Fibroblast of skin of right quadriceps (primary cell): ENCODE measurements around the gene P2RY6.
"Not testable (repeated sequence)": the region's sequence is repeated elsewhere in the genome, so short reads cannot be mapped to it uniquely, and the experiment has no call there.

Source experiments
- DNase-seq: peaks from one replicate; pipeline ENCODE4 v3.0.0-alpha.2; 2013

The P2RY6 gene

DNA sequence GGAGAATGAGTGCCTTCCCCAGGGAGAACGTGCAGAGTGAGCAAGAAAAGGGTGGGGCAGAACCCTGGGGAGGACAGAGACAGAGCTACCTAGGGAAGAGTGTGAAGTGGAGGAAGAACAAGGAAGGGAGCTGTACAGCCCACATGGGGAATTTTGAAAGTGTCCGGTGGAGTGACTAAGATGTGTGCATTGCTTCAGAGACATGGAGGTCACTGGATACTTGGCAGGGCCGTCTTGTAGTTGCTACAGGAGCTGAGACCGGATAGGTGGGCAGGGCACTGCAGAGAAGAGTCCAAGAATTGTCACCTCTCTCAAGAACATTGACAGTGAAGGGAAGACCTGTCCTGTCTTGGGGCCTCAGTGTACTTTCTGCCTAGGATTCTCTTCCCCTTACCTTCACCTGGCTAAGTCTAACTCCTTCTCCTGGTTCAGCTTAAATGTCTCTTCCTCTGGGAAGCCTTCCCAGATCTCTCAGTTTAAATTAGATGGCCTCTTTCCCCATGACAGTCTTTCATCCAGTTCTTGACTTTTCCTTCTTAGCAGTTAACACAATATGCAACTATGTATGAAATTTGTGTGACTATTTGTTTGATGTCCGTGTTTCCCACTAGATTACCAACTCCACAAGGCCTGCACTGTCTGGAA is 9.2 kb upstream of the P2RY6 start:
- DNase-seq = no peak

- DNase-seq = no peak
These were observed 8.5 kb upstream of the P2RY6 start for GRCh38 chr11:73263640-73264039.

GRCh38 chr11:73265278-73265810 is 6.8 kb upstream of the P2RY6 start:
- DNase-seq = no peak

- no peak for DNase-seq
These were observed 6.1 kb upstream of the P2RY6 start for GRCh38 chr11:73265853-73266645.

- DNase-seq = no peak
These were observed 5.5 kb upstream of the P2RY6 start for GRCh38 chr11:73266646-73267020.

- no peak for DNase-seq
These were observed 4.9 kb upstream of the P2RY6 start for GRCh38 chr11:73267122-73267846.

- no peak for DNase-seq
These were observed 4.1 kb upstream of the P2RY6 start for GRCh38 chr11:73267906-73268540.

- DNase-seq = no peak
These were observed 3.4 kb upstream of the P2RY6 start for GRCh38 chr11:73268671-73269271.

DNA sequence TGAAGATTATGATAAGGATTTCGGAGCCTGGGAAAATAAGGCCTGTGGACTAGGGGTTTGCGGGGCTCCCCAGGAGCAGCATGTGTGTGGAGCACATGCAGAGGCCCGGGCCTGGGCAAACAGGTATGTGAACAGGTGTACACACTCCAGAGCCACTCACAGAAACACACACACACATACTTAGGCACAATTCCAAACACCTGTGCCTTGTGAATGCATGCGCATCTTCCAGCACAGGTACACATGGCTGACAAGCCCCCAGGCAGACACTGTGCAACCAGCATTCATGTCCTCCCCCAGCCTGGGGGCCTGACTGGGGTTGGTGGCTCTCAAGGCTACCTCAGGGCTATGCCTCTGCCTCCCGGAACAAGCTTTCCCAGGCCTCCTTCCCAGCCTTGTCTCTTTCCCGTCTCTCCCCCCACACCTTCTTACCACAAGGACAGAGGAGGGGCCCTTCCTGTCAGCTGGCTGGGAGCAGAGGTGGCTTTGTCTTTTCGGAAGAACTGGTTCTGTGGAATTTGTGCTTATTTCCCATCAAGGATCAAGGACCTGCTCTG is 2.6 kb upstream of the P2RY6 start:
- no peak for DNase-seq

- DNase-seq = no peak
These were observed 1.9 kb upstream of the P2RY6 start for GRCh38 chr11:73270016-73270854.

DNA sequence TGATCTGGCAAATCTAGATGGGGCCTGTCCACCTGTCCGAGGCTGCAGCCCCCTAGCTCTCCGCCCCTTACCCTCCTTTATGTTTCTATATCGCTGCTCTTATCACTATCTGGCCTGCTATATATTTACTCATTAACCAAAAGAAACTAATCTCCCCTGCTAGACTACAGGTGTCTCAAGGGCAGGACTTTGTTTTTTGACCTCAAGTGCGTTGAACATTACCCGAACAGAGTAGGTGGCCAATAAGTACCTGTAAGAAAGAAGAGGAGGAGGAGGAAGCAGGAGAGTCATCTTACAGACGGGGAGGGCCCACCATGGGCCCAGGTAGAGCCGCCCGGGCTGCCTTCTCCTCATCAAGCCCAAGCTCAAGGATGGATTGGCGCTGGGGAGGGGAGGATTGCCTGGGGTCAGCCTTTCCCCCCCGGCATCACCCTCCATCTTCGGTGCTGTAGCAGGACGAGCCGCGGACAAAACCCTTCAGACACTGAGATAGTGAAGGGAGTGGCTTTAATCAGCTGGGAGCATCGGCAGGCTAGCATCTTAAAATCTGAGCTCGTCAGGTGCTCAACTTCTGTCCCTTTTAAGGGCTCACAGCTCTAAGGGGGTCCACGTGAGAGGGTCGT is 1.2 kb upstream of the P2RY6 start:
- DNase-seq = no peak

DNA sequence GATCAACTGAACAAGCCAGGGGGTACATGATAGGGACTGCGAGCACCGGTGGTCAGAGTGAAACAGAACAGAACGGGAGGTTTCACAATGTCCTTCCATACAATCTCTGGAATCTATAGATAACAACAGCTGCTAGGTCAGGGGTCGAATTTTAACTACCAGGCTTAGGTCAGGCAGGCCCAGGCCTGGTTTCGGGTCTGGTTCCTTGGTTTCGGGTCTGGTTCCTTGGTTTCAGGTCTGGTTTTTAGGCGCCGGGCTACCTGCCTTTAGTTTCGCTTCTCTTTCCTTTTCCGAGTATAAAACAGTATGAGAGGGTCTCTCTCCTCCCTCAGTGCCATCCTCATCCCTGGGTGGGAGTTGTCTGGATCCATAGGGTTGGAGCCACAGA is 666 bp upstream of the P2RY6 start:
- DNase-seq = not testable (repeated sequence)

DNA sequence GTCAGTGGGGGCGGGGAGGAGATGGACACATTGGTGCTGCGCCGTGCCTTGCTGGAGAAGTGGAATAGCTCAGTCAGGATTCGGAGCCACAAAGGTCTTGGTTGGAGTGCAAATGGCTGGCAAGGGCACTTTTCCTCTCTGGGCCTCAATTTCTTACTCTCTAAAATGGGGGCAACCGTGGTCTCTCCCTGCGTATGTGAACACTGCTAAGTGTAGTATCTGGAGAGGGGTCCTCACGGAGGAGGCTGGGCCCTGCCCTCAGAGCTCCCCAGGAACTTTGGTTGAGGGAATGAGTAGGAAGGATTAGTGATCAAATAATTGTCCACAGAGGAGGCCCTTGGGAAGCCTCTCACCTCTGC is 521 bp downstream of the P2RY6 start:
- DNase-seq = no peak

DNA sequence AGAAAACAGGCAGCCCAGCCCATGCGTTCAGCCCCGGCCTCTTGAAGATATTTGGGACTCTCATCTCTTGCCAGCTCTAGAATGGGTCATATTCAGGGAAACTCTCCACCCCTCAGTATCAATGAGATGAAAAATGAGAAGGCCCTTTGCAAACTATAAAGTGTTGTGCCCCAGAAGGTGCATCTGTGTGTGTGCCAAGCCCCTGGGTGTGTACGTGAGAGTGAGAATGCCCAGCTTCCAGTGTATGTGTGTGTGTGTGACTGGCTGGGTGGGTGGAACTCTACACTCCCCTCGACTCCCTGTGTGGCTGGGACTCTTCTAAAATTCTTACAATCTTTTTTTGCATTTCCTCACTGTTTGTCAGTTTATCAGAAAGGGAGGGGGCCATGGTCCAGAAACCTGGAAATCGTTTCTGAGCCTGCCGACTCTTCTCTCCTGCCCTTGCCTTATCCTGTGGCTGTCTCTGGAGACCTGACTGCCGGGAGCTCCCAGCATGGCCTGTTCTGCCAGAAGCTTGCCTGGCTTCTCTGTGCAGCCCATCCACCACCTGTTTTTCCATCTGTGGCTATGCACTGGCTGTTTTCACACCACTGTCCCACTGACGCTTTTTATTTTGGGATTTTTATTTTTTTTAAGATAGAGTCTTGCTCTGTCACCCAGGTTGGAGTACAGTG is 1.2 kb downstream of the P2RY6 start:
- no peak for DNase-seq

- DNase-seq = not testable (repeated sequence)
These were observed 2.1 kb downstream of the P2RY6 start for GRCh38 chr11:73274191-73274590.

DNA sequence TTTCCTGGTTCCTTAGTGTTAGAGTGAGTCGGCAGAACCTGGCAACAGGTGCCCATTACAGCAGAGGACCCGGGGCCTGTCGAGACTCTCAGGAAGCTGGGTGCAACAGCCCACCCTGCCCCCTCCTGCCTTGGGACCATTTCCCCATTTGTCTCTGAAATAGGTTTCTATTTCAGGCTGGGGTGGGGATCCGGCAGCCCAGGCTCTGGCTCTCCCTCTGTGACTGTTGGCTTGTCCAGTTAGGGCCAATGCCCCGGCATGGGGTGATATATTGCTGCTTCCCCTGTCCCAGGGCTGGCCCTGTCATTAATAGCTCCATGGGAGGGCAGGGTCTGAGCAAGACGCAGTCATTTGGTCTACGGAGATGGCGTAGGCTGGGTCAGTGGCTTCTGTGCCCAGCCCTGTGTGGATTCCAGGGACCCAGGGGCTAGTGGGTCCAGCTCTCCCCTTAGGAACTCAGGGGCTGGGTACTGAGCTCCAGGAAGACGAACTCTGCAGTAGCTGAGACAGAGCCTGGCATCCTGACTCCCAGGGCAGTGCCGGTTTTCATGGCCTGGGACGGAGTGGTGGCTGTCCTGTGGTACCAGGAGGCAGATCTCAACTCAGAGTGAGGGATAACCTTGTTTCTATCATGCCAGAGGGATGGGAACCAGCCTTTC is 2.7 kb downstream of the P2RY6 start:
- no peak for DNase-seq

DNA sequence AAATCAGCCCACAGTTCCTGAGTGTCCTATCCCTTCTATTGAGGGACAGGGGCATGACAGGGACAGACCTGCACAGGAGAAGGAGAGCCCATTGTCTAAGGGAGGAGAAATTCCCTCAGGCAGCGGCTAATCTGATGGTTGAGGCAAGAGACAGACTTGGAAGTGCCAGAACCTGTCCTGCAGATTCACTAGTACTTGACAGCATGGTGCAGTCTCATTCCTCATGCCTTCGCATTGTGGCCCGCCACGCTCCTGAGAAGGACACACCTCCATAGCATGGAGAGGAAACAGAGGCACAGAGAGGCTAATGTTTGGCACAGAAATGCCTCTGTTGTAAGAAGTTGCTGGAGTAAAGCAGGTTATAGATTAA is 3.2 kb downstream of the P2RY6 start:
- DNase-seq = no peak

- DNase-seq = no peak
These were observed 5.3 kb downstream of the P2RY6 start for GRCh38 chr11:73277467-73277866.

- DNase-seq = no peak
These were observed 8.5 kb downstream of the P2RY6 start for GRCh38 chr11:73280626-73281025.

DNA sequence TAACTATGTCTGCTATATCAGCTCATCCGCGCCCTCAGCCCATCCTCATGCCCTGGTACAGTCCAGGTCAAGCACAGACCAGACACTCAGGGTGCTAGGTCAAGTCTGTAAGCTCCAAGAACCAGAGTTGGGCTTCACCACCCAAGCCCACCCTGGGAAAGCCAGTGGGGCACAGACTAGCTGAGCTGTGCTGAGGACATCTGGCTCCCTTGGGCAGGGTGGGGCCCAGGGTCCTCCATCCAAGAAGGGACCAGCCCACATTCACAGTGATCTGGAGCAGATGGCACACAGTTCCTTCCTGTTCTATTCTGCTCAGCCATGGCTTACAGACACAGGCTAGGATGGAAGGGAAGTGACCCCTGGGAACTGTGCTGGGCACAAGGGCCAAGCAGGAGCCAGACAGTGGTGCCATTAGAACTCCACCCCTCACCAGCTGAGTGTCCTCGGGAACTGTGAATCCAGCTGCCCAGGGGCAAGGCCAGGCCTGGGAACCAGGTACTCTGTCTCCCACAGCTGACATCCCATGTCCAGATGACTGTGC is 9.1 kb downstream of the P2RY6 start:
- DNase-seq = no peak
